Neural crest cell (in vitro differentiated cells): Measurements from ENCODE around the gene NDUFB4. TPM values are rescaled to one million over a fixed set of nuclear protein-coding genes. Genes with fewer than 3 reads are reported as not detected.
"Not testable (repeated sequence)": the region's sequence is repeated elsewhere in the genome, so short reads cannot be mapped to it uniquely, and the experiment has no call there.

ENCODE experiments used
- DNase-seq: peaks from one replicate; pipeline ENCODE4 v3.0.0; 2021; ENCODE audit warnings: low read depth, mixed read lengths, low spot score
- H3K27ac Mint-ChIP-seq: one replicate; pipeline ENCODE4 v1.8.0; 2021; ENCODE audit warnings: mild to moderate bottlenecking, mixed read lengths; ENCODE audit not compliant: unreplicated experiment
- H3K27me3 Mint-ChIP-seq: 2 replicates; pipeline ENCODE4 v1.8.0; 2021; ENCODE audit warnings: low read depth, mild to moderate bottlenecking, mixed read lengths
- H3K36me3 Mint-ChIP-seq: 2 replicates; pipeline ENCODE4 v1.8.0; 2021; ENCODE audit warnings: low read depth, mild to moderate bottlenecking, mixed read lengths
- H3K4me1 Mint-ChIP-seq: 2 replicates; pipeline ENCODE4 v1.8.0; 2021; ENCODE audit warnings: mixed read lengths
- H3K4me3 Mint-ChIP-seq: one replicate; pipeline ENCODE4 v1.8.0; 2021; ENCODE audit warnings: mild to moderate bottlenecking, mixed read lengths
- H3K9me3 Mint-ChIP-seq: 2 replicates; pipeline ENCODE4 v1.8.0; 2021; ENCODE audit warnings: mixed read lengths
- total RNA-seq: library from RNA; stranded (reverse); gene quantifications from 2 replicates; pipeline ENCODE4 v1.2.1, GENCODE V29; 2021
- TF ChIP-seq, protein P1 (sequence below): fragments of 200-600 bp; sonication (generic); conservative IDR thresholded peaks from 2 replicates; pipeline ENCODE4 v1.5.0; 2021; ENCODE audit warnings: antibody characterized with exemption, mild to moderate bottlenecking

The NDUFB4 gene
- total RNA-seq, 1 donor from 2014 or later: 117 TPM

DNA sequence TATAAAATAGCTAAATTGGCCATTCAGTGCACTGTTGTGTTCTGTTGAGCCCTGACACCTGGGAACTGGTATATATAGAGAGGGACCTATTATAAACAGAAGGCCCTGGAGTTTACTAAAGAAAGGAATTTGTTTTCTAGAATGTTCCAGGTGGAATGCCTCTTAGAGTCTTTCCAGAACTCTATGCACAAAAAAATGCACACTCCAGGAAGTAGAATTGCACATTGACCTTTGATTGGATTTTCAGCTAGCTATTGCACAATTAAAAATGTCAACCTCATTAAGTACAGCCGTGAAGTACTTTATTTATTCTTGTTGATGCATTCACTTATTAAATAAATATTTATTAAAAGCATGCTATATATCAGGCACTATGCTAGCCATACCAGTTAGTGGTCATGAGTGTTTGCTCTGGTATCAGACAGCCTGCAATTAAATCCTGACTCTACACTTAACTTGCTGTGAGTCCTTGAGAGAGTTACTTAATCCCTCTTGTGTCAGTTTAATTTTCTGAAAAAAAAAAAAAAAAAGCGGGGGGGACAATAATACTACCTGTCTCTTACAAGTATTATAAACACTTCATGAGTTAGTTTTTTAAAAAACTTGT lies 40.8 kb downstream of the NDUFB4 start:
- Mint-ChIP-seq H3K9me3 (peaks cover 6% of the 10 kb centered on the region), H3K27ac (no peak overlapping the region), H3K27me3 (no peaks in the 10 kb centered on the region), H3K4me1 (no peaks in the 10 kb centered on the region), H3K36me3 (no peaks in the 10 kb centered on the region), H3K4me3 (no peak overlapping the region)
- no peak for DNase-seq
- TF ChIP-seq, protein P1, sequence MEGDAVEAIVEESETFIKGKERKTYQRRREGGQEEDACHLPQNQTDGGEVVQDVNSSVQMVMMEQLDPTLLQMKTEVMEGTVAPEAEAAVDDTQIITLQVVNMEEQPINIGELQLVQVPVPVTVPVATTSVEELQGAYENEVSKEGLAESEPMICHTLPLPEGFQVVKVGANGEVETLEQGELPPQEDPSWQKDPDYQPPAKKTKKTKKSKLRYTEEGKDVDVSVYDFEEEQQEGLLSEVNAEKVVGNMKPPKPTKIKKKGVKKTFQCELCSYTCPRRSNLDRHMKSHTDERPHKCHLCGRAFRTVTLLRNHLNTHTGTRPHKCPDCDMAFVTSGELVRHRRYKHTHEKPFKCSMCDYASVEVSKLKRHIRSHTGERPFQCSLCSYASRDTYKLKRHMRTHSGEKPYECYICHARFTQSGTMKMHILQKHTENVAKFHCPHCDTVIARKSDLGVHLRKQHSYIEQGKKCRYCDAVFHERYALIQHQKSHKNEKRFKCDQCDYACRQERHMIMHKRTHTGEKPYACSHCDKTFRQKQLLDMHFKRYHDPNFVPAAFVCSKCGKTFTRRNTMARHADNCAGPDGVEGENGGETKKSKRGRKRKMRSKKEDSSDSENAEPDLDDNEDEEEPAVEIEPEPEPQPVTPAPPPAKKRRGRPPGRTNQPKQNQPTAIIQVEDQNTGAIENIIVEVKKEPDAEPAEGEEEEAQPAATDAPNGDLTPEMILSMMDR: no peak

- no peak for DNase-seq
- Mint-ChIP-seq H3K27ac (no peak overlapping the region), H3K9me3 (peaks cover 6% of the 10 kb centered on the region), H3K4me1 (no peaks in the 10 kb centered on the region), H3K4me3 (no peak overlapping the region), H3K27me3 (no peaks in the 10 kb centered on the region), H3K36me3 (no peaks in the 10 kb centered on the region)
- TF ChIP-seq, protein P1: no peak
These were observed 41.9 kb downstream of the NDUFB4 start for GRCh38 chr3:120637851-120638559.

DNA sequence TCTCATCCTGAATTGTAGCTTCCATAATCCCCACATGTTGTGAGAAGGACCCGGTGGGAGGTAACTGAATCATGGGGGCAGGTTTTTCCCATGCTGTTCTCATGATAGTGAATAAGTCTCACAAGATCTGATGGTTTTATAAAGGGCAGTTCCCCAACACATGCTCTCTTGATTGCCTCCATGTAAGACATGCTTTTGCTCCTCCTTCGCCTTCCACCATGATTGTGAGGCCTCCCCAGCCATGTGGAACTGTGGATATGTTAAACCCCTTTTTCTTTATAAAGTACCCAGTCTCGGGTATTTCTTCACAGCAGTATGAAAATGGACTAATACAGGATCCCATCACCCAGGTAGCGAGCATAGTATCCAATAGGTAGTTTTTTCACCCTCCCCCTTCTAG lies 42.7 kb downstream of the NDUFB4 start:
- H3K36me3 Mint-ChIP-seq, H3K27ac Mint-ChIP-seq, H3K9me3 Mint-ChIP-seq, DNase-seq, H3K4me1 Mint-ChIP-seq, H3K4me3 Mint-ChIP-seq, H3K27me3 Mint-ChIP-seq: not testable (repeated sequence)

DNA sequence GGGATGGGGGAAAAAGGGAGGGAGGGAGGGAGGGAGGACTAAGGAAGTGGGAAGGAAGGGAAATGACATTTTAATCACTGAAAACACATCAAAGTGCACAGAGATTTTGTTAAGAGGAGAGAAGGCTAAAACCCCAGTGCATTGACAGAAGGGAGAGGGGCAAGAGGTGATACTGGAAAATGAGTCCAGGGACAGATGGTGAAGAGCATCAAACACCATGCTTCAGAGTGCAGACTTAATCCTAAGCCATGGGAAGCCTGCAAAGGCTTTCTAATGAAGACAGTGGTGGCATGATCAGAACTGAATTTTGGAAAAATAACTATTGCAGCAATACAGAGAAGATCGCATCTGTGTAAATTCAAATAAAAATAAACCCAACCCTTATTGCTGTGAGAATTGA lies 44.1 kb downstream of the NDUFB4 start:
- DNase-seq: no peak
- Mint-ChIP-seq H3K27me3 (no peaks in the 10 kb centered on the region), H3K27ac (no peak overlapping the region), H3K4me3 (no peak overlapping the region), H3K36me3 (no peaks in the 10 kb centered on the region), H3K4me1 (no peaks in the 10 kb centered on the region), H3K9me3 (peaks cover 6% of the 10 kb centered on the region)
- TF ChIP-seq, protein P1: no peak

- H3K27ac Mint-ChIP-seq: no peak overlapping the region
- H3K4me3 Mint-ChIP-seq: no peak overlapping the region
- H3K9me3 Mint-ChIP-seq: peaks cover 6% of the 10 kb centered on the region
- no peak for DNase-seq
- TF ChIP-seq, protein P1: no peak
- H3K27me3 Mint-ChIP-seq: no peaks in the 10 kb centered on the region
- H3K4me1 Mint-ChIP-seq: no peaks in the 10 kb centered on the region
- H3K36me3 Mint-ChIP-seq: no peaks in the 10 kb centered on the region
These were observed 45.6 kb downstream of the NDUFB4 start for GRCh38 chr3:120641696-120642246.

- no peaks in the 10 kb centered on the region for H3K4me1 Mint-ChIP-seq
- DNase-seq: no peak
- no peak overlapping the region for H3K4me3 Mint-ChIP-seq
- H3K27ac Mint-ChIP-seq: peak overlapping the region; percentile 47
- no peaks in the 10 kb centered on the region for H3K27me3 Mint-ChIP-seq
- peaks cover 6% of the 10 kb centered on the region for H3K9me3 Mint-ChIP-seq
- H3K36me3 Mint-ChIP-seq: no peaks in the 10 kb centered on the region
- TF ChIP-seq, protein P1: no peak
These were observed 46.3 kb downstream of the NDUFB4 start for GRCh38 chr3:120642368-120642948.
